LNCAP (cell line): ENCODE data around the gene NPAS3.

Experiments
- CTCF ChIP-seq: fragments of 450-650 bp; IDR thresholded peaks from 2 replicates; pipeline ENCODE4 v1.5.1; 2017; ENCODE audit warnings: mild to moderate bottlenecking

Gene NPAS3

GRCh38 chr14:33636716-33637115 is 698.0 kb downstream of the NPAS3 start:
- TF ChIP-seq CTCF = no peak

GRCh38 chr14:33642080-33642479 is 703.4 kb downstream of the NPAS3 start:
- TF ChIP-seq CTCF = no peak

GRCh38 chr14:33642691-33643244 is 704.1 kb downstream of the NPAS3 start:
- TF ChIP-seq CTCF = no peak

- TF ChIP-seq CTCF = no peak
Measured at GRCh38 chr14:33643426-33644181, 704.9 kb downstream of the NPAS3 start.

GRCh38 chr14:33646692-33647260 is 708.1 kb downstream of the NPAS3 start:
- TF ChIP-seq CTCF = no peak

GRCh38 chr14:33647385-33647786 is 708.7 kb downstream of the NPAS3 start:
- no peak for TF ChIP-seq CTCF

- TF ChIP-seq CTCF = no peak
Measured at GRCh38 chr14:33650430-33650829, 711.8 kb downstream of the NPAS3 start.
